ENCODE data around the gene STRADB. TPM values are rescaled to one million over a fixed set of nuclear protein-coding genes. Genes with fewer than 3 reads are reported as not detected.
"Not testable (repeated sequence)": the region's sequence is repeated elsewhere in the genome, so short reads cannot be mapped to it uniquely, and the experiment has no call there.

Gene STRADB, protein sequence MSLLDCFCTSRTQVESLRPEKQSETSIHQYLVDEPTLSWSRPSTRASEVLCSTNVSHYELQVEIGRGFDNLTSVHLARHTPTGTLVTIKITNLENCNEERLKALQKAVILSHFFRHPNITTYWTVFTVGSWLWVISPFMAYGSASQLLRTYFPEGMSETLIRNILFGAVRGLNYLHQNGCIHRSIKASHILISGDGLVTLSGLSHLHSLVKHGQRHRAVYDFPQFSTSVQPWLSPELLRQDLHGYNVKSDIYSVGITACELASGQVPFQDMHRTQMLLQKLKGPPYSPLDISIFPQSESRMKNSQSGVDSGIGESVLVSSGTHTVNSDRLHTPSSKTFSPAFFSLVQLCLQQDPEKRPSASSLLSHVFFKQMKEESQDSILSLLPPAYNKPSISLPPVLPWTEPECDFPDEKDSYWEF
- total RNA-seq = 15.2 and 20.5 TPM in 2 replicates

DNA sequence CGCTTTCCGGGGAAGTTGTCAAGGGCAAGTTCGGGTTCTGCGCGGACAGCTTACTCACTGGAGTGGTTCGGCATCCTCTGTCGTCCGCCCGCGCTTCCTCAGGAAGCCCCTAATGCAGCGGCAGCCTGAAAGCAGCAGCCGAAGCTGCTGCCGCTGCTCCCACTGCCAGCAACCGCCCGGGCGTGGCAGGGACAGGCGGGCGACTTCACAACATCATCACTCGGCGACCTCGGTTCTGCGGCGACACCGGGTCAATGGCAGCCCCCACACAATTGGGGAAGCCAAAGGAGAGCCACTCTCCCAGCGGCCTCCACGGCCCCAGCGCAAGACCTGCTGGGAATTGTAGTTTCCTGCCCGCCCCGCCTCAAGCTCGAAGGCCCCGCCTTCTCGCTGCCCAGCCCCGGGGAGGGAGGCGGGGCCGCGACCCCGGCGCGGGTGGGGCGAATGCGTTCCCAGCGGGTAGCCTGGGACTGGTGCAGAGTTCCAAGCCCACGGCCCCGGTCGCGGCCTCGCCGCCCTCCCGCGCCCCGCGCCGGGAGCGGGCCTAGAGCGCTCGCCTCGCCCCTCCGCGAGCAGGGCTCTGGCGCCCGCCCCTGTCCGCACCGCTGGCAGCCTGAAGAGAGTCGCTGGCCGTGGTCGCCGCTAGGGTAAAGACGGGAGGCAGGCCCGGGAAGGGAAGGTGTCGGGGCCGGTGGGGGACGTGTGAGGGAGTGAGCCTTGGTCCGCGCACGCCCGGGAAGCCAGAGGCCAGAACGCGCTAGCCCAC, at the start of gene STRADB, which contains the start of gene TRAK2:
TSS of gene STRADB (plus strand) at position 449 of the 766 bp plus-strand sequence. CDS start 3,101 bp downstream, outside the sequence.
TSS of gene TRAK2 (minus strand) at position 167 of the 766 bp plus-strand sequence. CDS start 30,951 bp downstream, outside the sequence.
- peak; percentile 93 to 95 for DNase-seq (ENCODE audit: low read depth in 2 of 2)

GRCh38 chr2:201401815-201402214, 49.7 kb upstream of the STRADB start:
- DNase-seq (ENCODE audit: low read depth in 2 of 2) = no peak

DNA sequence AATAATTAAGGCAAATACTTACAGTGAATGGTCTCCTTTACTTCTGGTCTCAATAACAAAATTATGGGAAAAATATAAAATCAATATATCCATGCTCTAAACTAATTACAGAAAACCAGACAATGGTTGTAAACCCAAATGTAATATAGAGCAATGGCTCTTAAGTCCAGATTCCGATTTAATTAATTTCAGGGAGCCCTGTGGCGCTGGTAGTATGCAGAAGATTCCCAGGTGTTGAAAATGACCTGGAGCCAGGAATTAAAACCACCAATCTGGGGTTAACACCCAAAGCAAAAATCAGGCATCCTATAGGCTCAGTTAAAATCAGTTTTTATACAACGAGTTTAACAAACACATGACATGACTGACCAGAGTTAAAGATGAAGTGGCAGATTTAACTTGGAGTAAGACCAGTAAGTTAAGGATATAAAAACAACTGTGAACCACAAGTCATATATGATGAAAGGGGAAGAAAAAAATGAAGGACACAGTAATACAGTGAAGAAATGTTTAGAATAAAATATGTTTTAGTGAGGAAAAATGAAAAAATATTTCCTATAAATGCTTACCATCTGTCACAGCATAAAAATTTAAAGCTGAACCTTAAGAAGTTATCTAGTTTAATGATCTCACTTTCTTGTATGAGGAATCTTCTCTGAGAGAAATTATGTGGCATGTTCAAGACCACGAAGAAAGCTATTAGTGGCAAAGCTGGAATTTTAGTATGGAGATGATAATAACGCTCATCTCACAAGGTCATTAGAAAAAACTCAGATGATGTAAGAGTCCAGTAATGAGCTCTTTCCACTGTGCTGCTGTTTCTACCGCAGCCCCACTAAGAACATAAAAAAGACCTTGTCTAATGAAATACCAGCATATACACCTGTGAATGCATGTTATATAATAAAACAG, 48.6 kb upstream of the STRADB start:
- DNase-seq (ENCODE audit: low read depth in 2 of 2) = no peak

- peak in 1 of 2 donors; percentile 65 for DNase-seq (ENCODE audit: low read depth in 2 of 2)
Measured at GRCh38 chr2:201403880-201404279, 47.7 kb upstream of the STRADB start.

DNA sequence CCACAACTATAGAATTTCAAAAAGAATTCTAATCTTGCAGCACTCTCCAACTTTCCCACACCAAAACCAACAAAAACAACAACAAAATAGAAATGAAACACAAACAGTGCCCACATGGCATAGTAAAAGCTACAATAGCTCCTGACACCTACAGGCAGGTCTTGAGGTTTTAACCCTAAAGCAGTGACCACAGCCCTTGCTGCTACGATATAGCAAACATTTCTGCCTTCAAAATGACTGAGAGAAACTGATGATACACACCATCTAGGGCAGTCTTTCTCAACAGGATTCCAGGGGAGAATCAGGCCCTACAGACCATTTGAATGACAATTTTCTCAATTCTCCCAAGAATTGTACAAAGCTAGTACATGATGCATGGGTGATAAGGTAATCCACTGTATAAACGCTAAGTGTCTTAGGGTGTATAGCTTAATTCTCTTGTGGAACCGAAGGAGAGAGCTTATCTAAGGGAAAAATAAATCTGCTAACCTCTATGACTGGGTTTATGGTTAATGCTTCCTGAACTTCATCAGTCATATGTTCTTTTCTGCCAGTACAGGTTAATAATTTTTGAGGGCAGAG, 46.8 kb upstream of the STRADB start:
- no peak for DNase-seq (ENCODE audit: low read depth in 2 of 2)

DNA sequence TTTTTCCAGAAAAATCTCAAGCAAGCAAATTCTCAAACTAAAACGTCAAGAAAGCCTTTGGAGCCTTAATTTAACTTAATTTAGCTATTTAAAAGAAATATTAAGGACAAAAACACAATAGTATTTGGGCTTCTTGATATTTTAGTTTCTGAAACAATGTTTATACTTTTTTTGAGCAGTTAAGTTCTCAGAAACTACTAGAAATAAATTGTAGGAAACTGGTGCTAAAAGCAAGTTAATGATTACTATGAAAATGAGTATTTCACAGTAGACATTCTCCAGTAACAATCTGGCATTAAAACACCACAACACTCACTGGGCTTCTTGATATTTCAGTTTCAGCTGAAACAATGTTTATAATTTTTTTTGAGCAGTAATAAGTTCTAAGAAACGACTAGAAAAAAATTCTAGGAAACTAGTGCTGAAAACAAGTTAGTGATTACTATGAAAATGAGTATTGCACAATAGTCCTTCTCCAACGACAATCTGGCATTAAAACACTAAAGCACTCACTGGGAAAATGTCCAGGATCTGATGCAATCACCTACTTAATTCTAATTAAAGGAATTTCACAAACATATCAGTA, 45.4 kb upstream of the STRADB start:
- DNase-seq (ENCODE audit: low read depth in 2 of 2) = peak; percentile 47 to 52

DNA sequence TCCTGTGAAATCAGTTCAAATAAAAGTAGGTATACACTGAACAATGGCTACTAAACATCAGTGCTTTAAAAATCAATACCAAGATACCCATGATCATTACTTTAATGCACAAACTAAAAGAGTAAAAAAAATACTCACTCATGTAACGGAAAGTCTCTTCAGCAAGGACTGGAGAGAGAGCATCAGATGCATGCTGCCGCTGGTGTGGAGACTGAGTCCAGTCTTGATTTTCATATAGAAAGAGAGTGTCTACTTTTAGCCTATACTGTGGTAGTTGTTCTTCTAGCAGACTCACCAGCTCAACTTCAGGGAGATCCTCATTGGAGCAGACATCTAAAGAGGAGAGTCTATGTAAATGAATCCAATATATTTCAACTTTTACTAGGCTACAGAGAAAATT, 44.3 kb upstream of the STRADB start:
- no peak for DNase-seq (ENCODE audit: low read depth in 2 of 2)

- DNase-seq (ENCODE audit: low read depth in 2 of 2) = no peak
Measured at GRCh38 chr2:201408931-201409330, 42.6 kb upstream of the STRADB start.

- DNase-seq (ENCODE audit: low read depth in 2 of 2) = no peak
Measured at GRCh38 chr2:201411421-201411820, 40.1 kb upstream of the STRADB start.

DNA sequence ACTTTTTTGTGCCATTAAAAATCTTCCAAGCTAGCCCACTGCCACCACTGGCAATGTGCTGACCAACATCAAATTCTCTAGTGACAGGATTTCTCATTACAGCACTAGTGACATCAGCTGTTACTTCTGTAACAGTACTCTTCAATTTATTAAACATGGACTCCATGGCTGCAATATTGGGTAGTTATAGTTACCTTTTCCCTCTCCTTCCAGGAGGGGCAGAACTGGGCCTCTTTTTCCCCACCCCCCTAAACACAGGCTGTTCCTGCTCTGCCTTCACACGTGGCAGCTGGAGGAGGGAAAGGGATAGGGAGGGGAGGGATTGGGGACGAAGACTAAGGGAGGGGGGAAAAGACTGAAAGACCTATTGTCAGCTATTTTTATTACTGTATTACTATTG, 38.4 kb upstream of the STRADB start:
- peak in 1 of 2 donors; percentile 5 for DNase-seq (ENCODE audit: low read depth in 2 of 2)

- DNase-seq (ENCODE audit: low read depth in 2 of 2) = no peak
Measured at GRCh38 chr2:201413552-201413951, 38.0 kb upstream of the STRADB start.

DNA sequence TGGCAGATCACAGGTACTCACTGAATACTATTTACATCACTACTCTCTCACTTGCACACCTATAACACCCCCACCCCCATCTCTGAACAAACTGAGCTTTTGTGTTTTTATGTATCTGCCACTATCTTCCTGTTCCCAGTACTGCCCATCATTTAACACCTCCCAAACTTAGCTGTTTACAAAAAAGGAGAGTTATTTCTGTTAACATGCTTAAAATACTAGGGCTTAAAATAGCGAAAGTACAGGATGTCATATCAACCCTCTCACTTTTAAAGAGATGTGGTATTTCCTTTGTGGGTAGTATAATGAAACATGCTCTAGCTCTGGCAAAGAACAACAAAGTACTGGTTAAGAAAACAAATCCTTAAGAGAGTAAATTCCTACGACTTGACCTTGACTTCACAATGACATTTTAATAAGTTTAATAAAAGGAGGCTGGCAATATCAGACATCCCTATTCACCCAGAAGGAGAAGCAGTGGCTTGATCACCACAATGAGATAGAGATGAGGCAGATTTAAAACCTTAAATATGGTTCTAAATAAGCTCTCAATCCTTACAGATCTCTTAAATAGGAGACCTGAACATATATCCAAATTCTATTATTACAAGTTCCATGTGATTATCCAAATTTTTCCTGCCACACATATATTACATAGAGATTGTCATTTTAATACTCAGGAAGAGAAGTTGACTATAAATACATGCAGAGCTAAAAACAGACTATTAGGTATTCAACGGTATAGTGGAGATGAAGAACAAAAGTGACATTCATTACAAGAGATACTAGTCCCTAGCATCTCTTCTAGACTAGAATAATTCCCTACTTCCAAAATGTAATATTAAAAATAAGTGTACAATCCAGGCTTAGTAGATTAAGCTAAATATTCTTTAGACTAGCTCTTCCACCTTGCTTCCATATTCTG, 37.2 kb upstream of the STRADB start:
- peak; percentile 52 to 83 for DNase-seq (ENCODE audit: low read depth in 2 of 2)

DNA sequence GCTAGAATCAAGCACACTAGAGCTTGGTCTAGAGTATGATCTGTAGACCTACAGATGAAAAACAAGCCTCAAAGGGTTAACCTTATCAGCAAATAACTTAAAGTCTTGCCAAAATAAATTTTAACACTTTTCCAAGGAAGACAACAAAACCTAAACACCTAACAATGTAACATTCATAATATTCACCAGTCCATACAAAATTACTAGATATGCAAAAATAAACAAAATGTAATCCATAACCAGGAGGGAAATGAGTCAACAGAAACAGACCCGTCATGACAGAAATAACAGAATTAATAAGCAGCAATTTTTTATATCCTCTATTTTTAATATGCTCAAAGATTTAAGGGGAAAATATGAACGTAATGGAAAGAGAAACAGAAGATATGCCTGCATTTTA, 36.4 kb upstream of the STRADB start:
- peak in 1 of 2 donors; percentile 8 for DNase-seq (ENCODE audit: low read depth in 2 of 2)

- DNase-seq (ENCODE audit: low read depth in 2 of 2) = peak in 1 of 2 donors; percentile 68
Measured at GRCh38 chr2:201419057-201419635, 32.4 kb upstream of the STRADB start.

DNA sequence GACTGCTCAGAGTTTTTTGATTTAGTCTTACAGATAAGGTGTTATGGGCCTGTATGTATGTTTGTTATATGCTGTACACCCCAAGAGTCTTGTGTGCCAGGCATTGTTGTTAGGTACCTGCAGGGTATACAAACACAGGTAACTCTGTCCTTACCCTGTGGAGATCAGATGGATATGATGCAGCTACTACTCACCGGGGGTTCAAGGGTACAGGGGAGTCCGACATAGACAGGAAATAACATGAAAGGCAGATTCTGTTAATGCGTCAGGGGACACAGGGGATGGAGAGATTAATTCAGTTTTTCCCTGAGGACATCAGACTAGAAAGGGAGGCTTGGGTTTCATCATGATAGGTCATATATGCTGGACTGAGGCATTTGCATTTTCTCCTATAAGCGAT, 31.6 kb upstream of the STRADB start:
- no peak for DNase-seq (ENCODE audit: low read depth in 2 of 2)

GRCh38 chr2:201420442-201421113, 31.0 kb upstream of the STRADB start:
- DNase-seq (ENCODE audit: low read depth in 2 of 2) = peak; percentile 79 to 92

GRCh38 chr2:201425952-201426351, 25.6 kb upstream of the STRADB start:
- no peak for DNase-seq (ENCODE audit: low read depth in 2 of 2)

DNA sequence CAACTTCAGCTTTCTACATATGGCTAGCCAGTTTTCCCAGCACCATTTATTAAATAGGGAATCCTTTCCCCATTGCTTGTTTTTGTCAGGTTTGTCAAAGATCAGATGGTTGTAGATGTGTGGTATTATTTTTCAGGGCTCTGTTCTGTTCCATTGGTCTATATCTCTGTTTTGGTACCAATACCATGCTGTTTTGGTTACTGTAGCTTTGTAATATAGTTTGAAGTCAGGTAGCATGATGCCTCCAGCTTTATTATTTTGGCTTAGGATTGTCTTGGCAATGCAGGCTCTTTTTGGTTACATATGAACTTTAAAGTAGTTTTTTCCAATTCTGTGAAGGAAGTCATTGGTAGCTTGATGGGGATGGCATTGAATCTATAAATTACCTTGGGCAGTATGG, 23.2 kb upstream of the STRADB start:
- DNase-seq (ENCODE audit: low read depth in 2 of 2) = not testable (repeated sequence)

DNA sequence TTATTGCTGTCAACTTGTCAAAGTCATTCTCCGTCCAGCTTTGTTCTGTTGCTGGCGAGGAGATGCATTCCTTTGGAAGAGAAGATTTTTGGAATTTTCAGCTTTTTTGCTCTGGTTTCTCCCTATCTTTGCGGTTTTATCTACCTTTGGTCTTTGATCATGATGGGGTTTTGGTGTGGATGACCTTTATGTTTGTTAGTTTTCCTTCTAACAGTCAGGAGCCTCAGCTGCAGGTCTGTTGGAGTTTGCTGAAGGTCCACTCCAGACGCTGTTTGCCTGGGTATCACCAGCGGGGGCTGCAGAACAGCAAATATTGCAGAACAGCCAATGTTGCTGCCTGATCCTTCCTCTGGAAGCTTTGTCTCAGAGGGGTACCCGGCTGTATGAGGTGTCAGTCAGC, 21.7 kb upstream of the STRADB start:
- DNase-seq (ENCODE audit: low read depth in 2 of 2) = not testable (repeated sequence)
